B cell (primary cell): Measurements from ENCODE around the gene TESK2. TPM values are rescaled to one million over a fixed set of nuclear protein-coding genes. Genes with fewer than 3 reads are reported as not detected.

Source experiments
- ATAC-seq: fragments of 200-7000 bp; cut with Tn5 transposase; one replicate; pipeline ENCODE4 v1.10.0; 2021; ENCODE audit warnings: low read depth, mild to moderate bottlenecking, moderate number of reproducible peaks, moderate library complexity
- CTCF ChIA-PET: fragments of 350-600 bp; sonication (Branson Sonifier 250); formaldehyde crosslinking; loops from one replicate; lab custom pipeline; 2021; ENCODE audit warnings: antibody characterized with exemption, inconsistent platforms; lab: Charles Lee
- POLR2A ChIA-PET: fragments of 350-600 bp; sonication (Branson Sonifier 250); formaldehyde crosslinking; loops from one replicate; lab custom pipeline; 2021; ENCODE audit warnings: antibody characterized with exemption; lab: Charles Lee
- DNase-seq: peaks from one replicate; pipeline ENCODE4 v3.0.0; 2013
- H2AFZ ChIP-seq: 2 replicates; pipeline ENCODE4 v1.6.1; 2012; ENCODE audit warnings: mild to moderate bottlenecking, low read depth, low read length; ENCODE audit not compliant: insufficient read depth, poor library complexity, severe bottlenecking
- H3K27ac ChIP-seq, 2 donors: 1 replicate in 1 of 2; 2 replicates in 1 of 2; pipeline ENCODE4 v1.5.1; 2012 to 2013; ENCODE audit warnings: low read length in 2 of 2, mild to moderate bottlenecking in 2 of 2, moderate library complexity in 1 of 2
- H3K27me3 ChIP-seq, 4 experiments: fragments of 200-600 bp in 1 of 4; sonication (generic) in 1 of 4; replicated peaks in 1 of 4; 1 replicate in 2 of 4; 2 replicates in 2 of 4; pipeline versions ENCODE4 v1.6.1 to v1.7.0; 2013 to 2016; ENCODE audit warnings: low read length in 3 of 4, mild to moderate bottlenecking in 2 of 4, mixed read lengths in 1 of 4, moderate library complexity in 1 of 4; ENCODE audit not compliant: insufficient read depth in 4 of 4, control insufficient read depth in 3 of 4; ENCODE audit errors: control extremely low read depth in 1 of 4
- H3K36me3 ChIP-seq, 2 experiments: replicated peaks in 1 of 2; 1 replicate in 1 of 2; 2 replicates in 1 of 2; pipeline versions ENCODE4 v1.6.1 to v1.7.1; 2013; ENCODE audit warnings: low read length in 1 of 2; ENCODE audit not compliant: insufficient read depth in 2 of 2, control insufficient read depth in 1 of 2; ENCODE audit errors: control extremely low read depth in 1 of 2, extremely low read depth in 1 of 2
- H3K4me1 ChIP-seq, 2 donors: fragments of 200-600 bp in 1 of 2; sonication (generic) in 1 of 2; 1 replicate in 1 of 2; 2 replicates in 1 of 2; pipeline versions ENCODE4 v1.5.1 to v1.6.1; 2013 to 2017; ENCODE audit warnings: low read length in 2 of 2; ENCODE audit not compliant: control insufficient read depth in 2 of 2, insufficient read depth in 2 of 2
- H3K4me2 ChIP-seq: replicated peaks from 2 replicates; pipeline ENCODE3; 2012; ENCODE audit warnings: mild to moderate bottlenecking, low read depth, low read length; ENCODE audit not compliant: poor library complexity, severe bottlenecking
- H3K4me3 ChIP-seq, 5 experiments: fragments of 200-600 bp in 1 of 5; sonication (generic) in 1 of 5; 1 replicate in 3 of 5; 2 replicates in 2 of 5; pipeline versions ENCODE4 v1.5.1 to v1.7.0; 2011 to 2016; ENCODE audit warnings: low read length in 4 of 5, mild to moderate bottlenecking in 4 of 5, low read depth in 2 of 5, control low read depth in 1 of 5, moderate library complexity in 1 of 5; ENCODE audit not compliant: insufficient read depth in 1 of 5; ENCODE audit errors: control extremely low read depth in 1 of 5, extremely low read depth in 1 of 5
- H3K79me2 ChIP-seq: fragments of 200-600 bp; sonication (generic); one replicate; pipeline ENCODE4 v1.6.0; 2016; ENCODE audit warnings: low read length; ENCODE audit not compliant: control insufficient read depth, insufficient read depth
- H3K9ac ChIP-seq: fragments of 200-600 bp; sonication (generic); 2 replicates; pipeline ENCODE4 v1.6.1; 2017; ENCODE audit warnings: mild to moderate bottlenecking, low read length, moderate library complexity
- H3K9me3 ChIP-seq, 3 donors: one replicate each; pipeline versions ENCODE4 v1.6.1 to v1.7.1; 2013; ENCODE audit warnings: low read length in 2 of 3; ENCODE audit not compliant: control insufficient read depth in 2 of 3, insufficient read depth in 1 of 3; ENCODE audit errors: control extremely low read depth in 1 of 3
- H4K20me1 ChIP-seq: 2 replicates; pipeline ENCODE4 v1.6.0; 2012; ENCODE audit warnings: mild to moderate bottlenecking, low read length; ENCODE audit not compliant: insufficient read depth, control insufficient read depth, poor library complexity, severe bottlenecking
- H3K27ac Mint-ChIP-seq: one replicate; pipeline ENCODE4 v1.8.0; 2021; ENCODE audit warnings: mixed read lengths
- H3K27me3 Mint-ChIP-seq: one replicate; pipeline ENCODE4 v1.8.0; 2021; ENCODE audit warnings: mixed read lengths
- H3K4me1 Mint-ChIP-seq: one replicate; pipeline ENCODE4 v1.8.0; 2021; ENCODE audit warnings: mixed read lengths
- H3K4me3 Mint-ChIP-seq: one replicate; pipeline ENCODE4 v1.8.0; 2021; ENCODE audit warnings: mixed read lengths
- H3K9me3 Mint-ChIP-seq: one replicate; pipeline ENCODE4 v1.8.0; 2022; ENCODE audit warnings: mixed read lengths; ENCODE audit not compliant: insufficient read depth
- CTCF ChIP-seq: fragments of 200-600 bp; IDR thresholded peaks from one replicate; pipeline ENCODE4 v1.8.0; 2022; ENCODE audit warnings: antibody characterized with exemption, mild to moderate bottlenecking
- EZH2 ChIP-seq: IDR thresholded peaks from 2 replicates; pipeline ENCODE4 v1.6.1; 2012; ENCODE audit warnings: borderline replicate concordance, low read depth, mild to moderate bottlenecking, moderate library complexity, low read length; ENCODE audit not compliant: insufficient read depth, poor library complexity, severe bottlenecking
- WGBS: methylation state at CpG from one replicate; pipeline ENCODE4 v1.1.5; 2013; ENCODE audit warnings: missing lambda C conversion rate; ENCODE audit not compliant: insufficient coverage; 5-methylcytosine and 5-hydroxymethylcytosine counted together
- intact Hi-C: fragments of 100-400 bp; cut with micrococcal nuclease; formaldehyde crosslinking; loops from one replicate; pipeline ENCODE4 v1.10.0; 2022
- polyA plus RNA-seq: library from polyadenylated mRNA; depleted of rRNA; stranded (reverse); fragments of >200 nt; gene quantifications from 2 replicates; pipeline ENCODE4 v1.2.3, GENCODE V29; 2012
- total RNA-seq, 2 donors: library from RNA; stranded (reverse); fragments of 120-200 nt in 1 of 2; gene quantifications; 1 replicate in 1 of 2; 2 replicates in 1 of 2; pipeline versions ENCODE4 v1.2.3 to v1.2.4, GENCODE V29; 2013 to 2022

The TESK2 gene
- total and polyA plus RNA-seq, 2 donors (not counting 1 experiment from before 2014, with no cell fraction given): 21.7 to 27.0 TPM

DNA sequence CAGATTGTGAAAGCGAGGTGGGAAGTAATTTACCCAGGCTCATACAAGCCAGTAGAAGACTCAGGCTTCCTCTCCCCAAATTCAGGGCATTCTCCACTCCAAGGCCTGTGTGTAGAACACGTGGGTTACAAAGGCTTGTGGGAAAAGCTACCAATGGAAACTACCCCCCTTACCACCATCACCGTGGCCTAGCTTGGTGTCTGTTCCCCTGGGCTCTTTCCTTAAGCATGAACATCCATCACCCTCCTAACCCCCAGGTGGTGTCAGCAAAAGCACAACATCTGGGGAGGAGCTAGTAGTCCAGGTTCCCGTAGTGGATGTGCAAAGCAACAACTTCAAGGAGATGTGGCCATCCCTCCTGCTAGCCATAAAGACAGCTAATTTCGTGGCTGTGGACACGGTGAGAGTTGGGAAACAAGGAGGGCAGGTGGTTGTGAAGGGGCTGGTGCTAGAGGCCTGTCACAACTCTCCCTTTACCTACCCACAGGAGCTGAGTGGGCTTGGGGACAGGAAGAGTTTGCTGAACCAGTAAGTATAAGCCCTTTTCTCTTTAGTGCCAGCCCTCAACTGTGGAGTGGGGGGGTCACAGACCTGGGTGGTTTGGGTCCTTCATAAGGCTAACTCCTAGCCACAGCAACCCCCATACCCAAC is 150.0 kb downstream of the TESK2 start:
- CTCF ChIA-PET: interaction anchor here (0.7 to 5.4 kb wide), 11 partner anchors 16 to 610 kb away, joined by 3 to 74 read pairs (median 13); partner anchors contain the start of genes CCDC163, HECTD3, MMACHC and RNU5D-1
- Mint-ChIP-seq H3K4me3 (peak overlapping the region; percentile 91), H3K27me3 (no peaks in the 10 kb centered on the region), H3K4me1 (peaks cover 38% of the 10 kb centered on the region), H3K27ac (peak overlapping the region; percentile 100), H3K9me3 (no peaks in the 10 kb centered on the region)
- ATAC-seq (no peak), DNase-seq (peak; percentile 43)
- intact Hi-C loops: loop anchor here (1.0 to 2.0 kb wide), 7 partner anchors 15 to 528 kb away; partner anchors contain the start of genes CCDC163, HPDL, MMACHC and NASP
- H3K9me3 ChIP-seq: no peaks in the 10 kb centered on the region
- peaks cover 18% of the 10 kb centered on the region for H3K79me2 ChIP-seq
- peak overlapping the region; percentile 83 to 97 (median 86) for H3K4me3 ChIP-seq
- H3K36me3 ChIP-seq: peaks cover 0 to 45% of the 10 kb centered on the region in 2 experiments
- WGBS: 0% methylated on average over 1 of the region's 6 CpGs
- peak overlapping the region; percentile 96 for H3K27ac ChIP-seq
- H3K27me3 ChIP-seq: no peaks in the 10 kb centered on the region
- peaks cover 10% of the 10 kb centered on the region for H4K20me1 ChIP-seq
- peak overlapping the region; percentile 96 for H3K9ac ChIP-seq
- H2AFZ ChIP-seq: peak overlapping the region; percentile 87
- peak overlapping the region; percentile 70 for H3K4me2 ChIP-seq
- peaks cover 20 to 33% of the 10 kb centered on the region in 2 donors for H3K4me1 ChIP-seq
- POLR2A ChIA-PET: interaction anchor here (1.2 to 3.2 kb wide), 11 partner anchors 12 to 610 kb away, joined by 4 to 76 read pairs (median 11); partner anchors contain the start of genes CCDC163, HECTD3, HPDL and MMACHC
- no peak for TF ChIP-seq CTCF
- TF ChIP-seq EZH2: no peak
